HG02610 (cell line): ENCODE measurements around the gene NOL7.

Experiments used
- ATAC-seq: cut with Tn5 transposase; IDR thresholded peaks from one replicate; pipeline ENCODE4 v1.9.1; 2021; ENCODE audit warnings: mild to moderate bottlenecking, moderate library complexity; ENCODE audit not compliant: unreplicated experiment

The NOL7 gene

GRCh38 chr6:13593720-13594119 lies 21.4 kb upstream of the NOL7 start:
- ATAC-seq, result no peak

GRCh38 chr6:13597073-13597472 lies 18.1 kb upstream of the NOL7 start:
- ATAC-seq, result no peak

GRCh38 chr6:13600036-13600435 lies 15.1 kb upstream of the NOL7 start:
- ATAC-seq, result no peak

GRCh38 chr6:13604135-13604534 lies 11.0 kb upstream of the NOL7 start:
- no peak for ATAC-seq

GRCh38 chr6:13604546-13605416 lies 10.4 kb upstream of the NOL7 start:
- no peak for ATAC-seq

- no peak for ATAC-seq
Observed at GRCh38 chr6:13605634-13606033, 9.5 kb upstream of the NOL7 start.

GRCh38 chr6:13611715-13612114 lies 3.4 kb upstream of the NOL7 start:
- no peak for ATAC-seq

- no peak for ATAC-seq
Observed at GRCh38 chr6:13613029-13613594, 2.0 kb upstream of the NOL7 start.

- peak; percentile 14 for ATAC-seq
Observed at GRCh38 chr6:13614126-13614925, 809 bp upstream of the NOL7 start.

- ATAC-seq, result no peak
Observed at GRCh38 chr6:13615792-13616120, 621 bp downstream of the NOL7 start.

- ATAC-seq, result no peak
Observed at GRCh38 chr6:13617066-13617465, 1.9 kb downstream of the NOL7 start.

GRCh38 chr6:13624871-13625288 lies 9.7 kb downstream of the NOL7 start:
- ATAC-seq, result no peak

- no peak for ATAC-seq
Observed at GRCh38 chr6:13629459-13630116, 14.5 kb downstream of the NOL7 start.

- no peak for ATAC-seq
Observed at GRCh38 chr6:13630499-13630898, 15.4 kb downstream of the NOL7 start.

- ATAC-seq, result no peak
Observed at GRCh38 chr6:13633343-13633742, 18.2 kb downstream of the NOL7 start.

- ATAC-seq, result no peak
Observed at GRCh38 chr6:13635948-13636658, 21.0 kb downstream of the NOL7 start.

- ATAC-seq, result no peak
Observed at GRCh38 chr6:13638014-13638413, 22.9 kb downstream of the NOL7 start.

- ATAC-seq, result no peak
Observed at GRCh38 chr6:13638626-13639025, 23.5 kb downstream of the NOL7 start.

- no peak for ATAC-seq
Observed at GRCh38 chr6:13641315-13641714, 26.2 kb downstream of the NOL7 start.

GRCh38 chr6:13643125-13643524 lies 28.0 kb downstream of the NOL7 start:
- ATAC-seq, result no peak

GRCh38 chr6:13648850-13649249 lies 33.7 kb downstream of the NOL7 start:
- ATAC-seq, result no peak
